Measurements from ENCODE around the gene C4orf50.
"Not testable (repeated sequence)": the region's sequence is repeated elsewhere in the genome, so short reads cannot be mapped to it uniquely, and the experiment has no call there.

Gene C4orf50

DNA sequence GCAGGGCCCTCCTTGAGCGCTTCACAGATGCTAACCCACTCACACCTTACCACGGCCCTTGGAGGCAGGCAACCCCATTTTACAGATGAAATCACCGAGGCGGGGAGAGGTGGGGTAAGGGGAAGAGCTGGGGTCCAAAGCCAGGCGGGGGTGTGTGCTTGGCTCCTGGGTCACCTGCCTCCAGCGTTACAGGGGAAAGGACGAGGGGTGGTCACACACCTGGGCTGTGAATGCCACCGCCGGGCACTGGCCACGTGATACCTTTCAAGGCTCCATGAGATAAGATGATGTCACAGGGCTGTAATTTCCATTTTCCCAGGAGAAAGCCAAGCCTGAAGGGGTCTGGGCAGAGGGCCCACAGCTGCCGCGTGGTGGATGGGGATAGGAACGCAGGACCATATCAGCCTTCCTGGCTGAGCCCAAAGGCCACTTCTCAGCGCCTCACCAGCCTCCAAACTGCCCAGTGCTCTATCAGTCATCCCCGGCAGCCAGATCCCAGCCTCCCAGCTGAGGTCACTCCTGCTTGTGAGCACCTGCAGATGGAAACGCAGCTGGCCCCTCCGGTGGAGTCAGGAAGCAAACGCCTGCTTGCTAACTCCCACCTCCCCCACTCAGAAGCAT lies 62.9 kb downstream of the C4orf50 start:
- FAIRE-seq (no peak), DNase-seq (ENCODE audit: insufficient read length, low spot score) (no peak)
- no peak for TF ChIP-seq POLR2A (IDR thresholded peaks at IDR 0.05; ENCODE audit: low read depth, low read length)

DNA sequence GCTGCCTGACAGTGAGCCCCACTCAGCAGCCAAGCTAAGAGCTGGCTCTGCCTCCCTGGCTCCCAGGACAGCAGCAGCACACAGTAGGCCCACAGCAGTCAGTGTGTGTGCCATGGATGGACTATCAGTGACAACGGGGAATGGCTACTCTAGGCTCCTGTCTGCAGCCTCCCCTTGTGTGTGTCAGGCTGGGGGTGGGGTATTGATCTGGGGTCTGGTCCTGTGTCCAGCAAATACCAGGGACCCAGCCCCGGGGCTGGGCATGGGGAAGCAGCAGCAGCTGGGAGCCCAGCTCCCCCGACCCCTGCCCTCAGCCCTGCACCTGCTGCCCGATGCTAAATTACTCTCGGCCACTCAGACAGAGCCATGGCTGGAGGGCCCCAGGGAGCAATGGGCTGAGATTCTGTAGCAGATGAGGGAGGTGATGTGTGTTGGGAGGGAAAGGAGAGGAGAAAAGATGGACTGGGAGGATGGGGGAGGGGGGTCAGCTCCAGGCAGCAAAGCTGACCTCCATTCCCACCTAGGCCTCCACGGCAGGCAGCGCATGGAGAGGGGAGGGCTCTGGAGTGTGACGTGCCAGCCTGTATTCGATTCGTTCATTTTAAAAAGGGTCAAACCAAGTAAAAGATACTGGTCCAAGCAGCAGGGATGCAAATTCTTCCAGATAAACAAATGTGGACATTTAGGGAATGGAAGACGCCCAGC lies 64.0 kb downstream of the C4orf50 start:
- no peak for TF ChIP-seq POLR2A (IDR thresholded peaks at IDR 0.05; ENCODE audit: low read depth, low read length)
- no peak for FAIRE-seq
- no peak for DNase-seq (ENCODE audit: insufficient read length, low spot score)

GRCh38 chr4:5952975-5953951 lies 65.0 kb downstream of the C4orf50 start:
- DNase-seq (ENCODE audit: insufficient read length, low spot score) (no peak), FAIRE-seq (no peak)
- no peak for TF ChIP-seq POLR2A (IDR thresholded peaks at IDR 0.05; ENCODE audit: low read depth, low read length)

DNA sequence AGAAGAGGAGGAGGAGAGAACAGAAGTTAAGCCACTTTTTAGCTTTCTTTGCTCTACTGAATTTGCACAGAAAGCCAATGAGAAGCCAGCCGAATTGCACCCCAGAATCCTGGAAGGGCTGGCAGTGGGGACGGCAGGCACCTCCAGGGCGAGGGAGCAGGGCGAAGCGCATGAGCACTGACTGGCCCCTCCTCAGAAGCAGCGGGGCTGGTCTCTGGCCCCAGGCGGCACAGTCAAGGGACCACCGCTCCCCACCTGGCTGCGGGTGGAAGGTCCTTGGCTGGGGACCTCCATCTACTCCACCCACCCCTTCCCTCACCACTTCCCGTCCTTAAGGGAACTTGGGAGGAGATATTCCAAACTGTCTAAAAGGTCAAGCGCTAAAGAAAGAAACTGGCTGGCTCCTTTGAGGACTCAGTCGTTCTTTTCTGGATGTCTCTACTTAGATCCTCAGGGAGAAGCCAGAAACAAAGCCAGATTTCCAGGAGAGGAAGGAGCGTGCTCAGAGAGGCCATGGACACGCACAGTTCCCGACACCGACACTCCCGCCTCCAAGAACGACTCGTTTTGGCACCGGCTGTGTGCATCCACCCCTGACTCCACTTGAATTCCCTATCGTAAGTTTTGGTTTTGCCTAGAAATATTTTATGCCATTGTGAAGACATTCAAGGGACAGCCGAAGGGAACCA lies 65.8 kb downstream of the C4orf50 start:
- DNase-seq (ENCODE audit: insufficient read length, low spot score) (no peak), FAIRE-seq (no peak)
- no peak for TF ChIP-seq POLR2A (IDR thresholded peaks at IDR 0.05; ENCODE audit: low read depth, low read length)

DNA sequence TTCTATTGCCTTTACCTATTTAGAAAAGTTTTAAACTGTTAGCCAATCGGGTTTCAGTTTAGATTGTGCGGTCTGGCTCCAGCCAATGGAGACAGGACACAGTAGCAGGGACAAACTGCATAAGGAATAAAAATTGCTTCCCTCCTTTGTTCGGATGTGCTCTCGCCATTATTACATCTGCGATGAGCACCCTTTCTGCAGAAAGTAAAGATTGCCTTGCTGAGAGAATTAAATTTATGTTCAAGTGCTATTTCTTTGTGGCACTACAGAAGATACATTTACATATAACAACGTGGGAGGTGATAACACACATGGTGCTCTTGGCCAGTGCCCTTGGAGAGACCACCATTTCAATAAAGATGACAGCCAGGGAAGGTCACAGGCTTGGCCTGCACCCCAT lies 71.6 kb downstream of the C4orf50 start:
- FAIRE-seq; DNase-seq (ENCODE audit: insufficient read length, low spot score): not testable (repeated sequence)

DNA sequence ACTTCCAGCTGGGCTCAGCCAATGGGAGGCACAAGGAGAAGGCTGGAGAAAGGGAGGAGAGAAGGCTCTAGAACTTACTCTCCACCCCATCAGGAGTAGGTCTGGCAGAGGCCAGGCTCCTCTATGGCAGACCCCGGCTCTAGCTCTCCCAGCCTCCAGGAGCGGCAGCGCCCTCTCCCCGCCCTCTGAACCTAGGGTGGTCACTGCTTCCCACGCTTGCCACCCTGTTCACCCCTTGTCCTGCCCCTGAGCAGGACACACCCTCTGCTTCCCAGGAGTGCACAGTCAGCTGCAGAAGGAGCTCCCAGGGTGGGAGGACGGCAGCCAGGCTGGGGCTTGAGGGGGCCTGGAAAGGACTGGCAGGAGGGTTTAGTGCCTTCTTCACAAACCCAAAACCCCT lies 72.3 kb downstream of the C4orf50 start:
- no peak for TF ChIP-seq POLR2A (IDR thresholded peaks at IDR 0.05; ENCODE audit: low read depth, low read length)
- no peak for DNase-seq (ENCODE audit: insufficient read length, low spot score)
- no peak for FAIRE-seq

DNA sequence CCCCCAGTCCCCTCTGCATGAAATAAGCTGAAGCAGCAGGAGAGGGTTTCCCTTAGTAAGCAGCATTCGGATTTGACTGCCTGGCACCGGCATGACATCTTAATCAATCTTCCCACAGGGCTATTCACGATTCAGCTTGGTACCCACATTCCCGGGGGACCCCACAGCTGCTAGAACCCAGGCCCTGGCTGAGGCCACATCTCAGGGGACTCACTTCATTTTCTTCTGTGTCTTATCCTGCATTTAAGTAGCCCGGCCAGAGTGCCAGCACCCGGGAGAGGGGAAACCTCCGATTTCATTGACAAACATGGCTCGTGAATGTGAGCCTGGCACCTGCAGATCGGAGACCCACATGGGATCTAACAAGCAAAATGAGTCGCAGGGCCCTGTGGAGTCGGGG lies 73.1 kb downstream of the C4orf50 start:
- DNase-seq (ENCODE audit: insufficient read length, low spot score), result no peak
- no peak for TF ChIP-seq POLR2A (IDR thresholded peaks at IDR 0.05; ENCODE audit: low read depth, low read length)
- FAIRE-seq, result no peak

- FAIRE-seq (no peak), DNase-seq (ENCODE audit: insufficient read length, low spot score) (no peak)
- no peak for TF ChIP-seq POLR2A (IDR thresholded peaks at IDR 0.05; ENCODE audit: low read depth, low read length)
Observed at GRCh38 chr4:5943561-5943960, 74.7 kb downstream of the C4orf50 start.

- FAIRE-seq (no peak), DNase-seq (ENCODE audit: insufficient read length, low spot score) (no peak)
- TF ChIP-seq POLR2A (IDR thresholded peaks at IDR 0.05; ENCODE audit: low read depth, low read length), result no peak
Observed at GRCh38 chr4:5942947-5943346, 75.3 kb downstream of the C4orf50 start.

GRCh38 chr4:5941601-5942000 lies 76.6 kb downstream of the C4orf50 start:
- no peak for FAIRE-seq
- DNase-seq (ENCODE audit: insufficient read length, low spot score), result no peak
- no peak for TF ChIP-seq POLR2A (IDR thresholded peaks at IDR 0.05; ENCODE audit: low read depth, low read length)

- DNase-seq (ENCODE audit: insufficient read length, low spot score) (no peak), FAIRE-seq (no peak)
- no peak for TF ChIP-seq POLR2A (IDR thresholded peaks at IDR 0.05; ENCODE audit: low read depth, low read length)
Observed at GRCh38 chr4:5940470-5941203, 77.6 kb downstream of the C4orf50 start.

- no peak for TF ChIP-seq POLR2A (IDR thresholded peaks at IDR 0.05; ENCODE audit: low read depth, low read length)
- DNase-seq (ENCODE audit: insufficient read length, low spot score) (no peak), FAIRE-seq (no peak)
Observed at GRCh38 chr4:5933996-5934831, 84.0 kb downstream of the C4orf50 start.
